Measurements from ENCODE around the gene RNPEPL1.

RNPEPL1 gene

GRCh38 chr2:240566203-240567136 is 1.8 kb upstream of the RNPEPL1 start:
- peak; percentile 63 to 81 for DNase-seq

DNA sequence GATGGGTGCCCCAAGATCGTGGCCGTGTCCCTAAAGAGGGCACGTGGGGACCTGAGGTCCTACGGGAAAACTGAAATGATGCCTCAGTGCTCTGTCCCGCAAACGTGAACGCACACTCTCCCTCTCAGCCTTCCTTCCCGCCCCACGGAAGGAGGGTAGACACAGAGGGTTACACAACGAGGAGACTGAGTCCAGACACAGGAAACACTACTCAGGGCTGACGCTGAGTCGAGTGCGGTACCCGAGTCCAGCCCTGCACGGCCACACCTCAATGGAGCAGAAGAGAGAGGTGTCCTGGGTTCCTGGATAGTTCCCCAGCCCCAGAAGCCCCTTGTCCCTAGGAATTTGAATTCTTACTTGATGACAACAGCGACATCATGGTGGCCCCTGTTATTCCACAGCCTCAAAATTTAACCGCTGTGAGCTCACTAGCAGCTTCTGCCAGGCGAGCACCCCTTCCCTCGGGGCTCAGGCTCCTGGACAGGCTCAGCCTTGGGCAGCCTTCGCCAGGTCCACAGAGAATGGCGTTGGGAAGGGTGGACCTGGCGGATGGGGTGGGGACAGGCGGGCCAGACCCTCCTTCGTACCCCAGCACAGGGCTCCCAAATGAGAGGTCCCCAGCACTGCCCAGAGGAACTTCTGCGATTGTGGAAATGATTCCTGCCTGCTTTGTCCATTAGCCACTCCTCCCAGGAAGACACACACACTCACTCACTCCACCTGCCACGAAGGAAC is 980 bp upstream of the RNPEPL1 start:
- no peak for DNase-seq

DNA sequence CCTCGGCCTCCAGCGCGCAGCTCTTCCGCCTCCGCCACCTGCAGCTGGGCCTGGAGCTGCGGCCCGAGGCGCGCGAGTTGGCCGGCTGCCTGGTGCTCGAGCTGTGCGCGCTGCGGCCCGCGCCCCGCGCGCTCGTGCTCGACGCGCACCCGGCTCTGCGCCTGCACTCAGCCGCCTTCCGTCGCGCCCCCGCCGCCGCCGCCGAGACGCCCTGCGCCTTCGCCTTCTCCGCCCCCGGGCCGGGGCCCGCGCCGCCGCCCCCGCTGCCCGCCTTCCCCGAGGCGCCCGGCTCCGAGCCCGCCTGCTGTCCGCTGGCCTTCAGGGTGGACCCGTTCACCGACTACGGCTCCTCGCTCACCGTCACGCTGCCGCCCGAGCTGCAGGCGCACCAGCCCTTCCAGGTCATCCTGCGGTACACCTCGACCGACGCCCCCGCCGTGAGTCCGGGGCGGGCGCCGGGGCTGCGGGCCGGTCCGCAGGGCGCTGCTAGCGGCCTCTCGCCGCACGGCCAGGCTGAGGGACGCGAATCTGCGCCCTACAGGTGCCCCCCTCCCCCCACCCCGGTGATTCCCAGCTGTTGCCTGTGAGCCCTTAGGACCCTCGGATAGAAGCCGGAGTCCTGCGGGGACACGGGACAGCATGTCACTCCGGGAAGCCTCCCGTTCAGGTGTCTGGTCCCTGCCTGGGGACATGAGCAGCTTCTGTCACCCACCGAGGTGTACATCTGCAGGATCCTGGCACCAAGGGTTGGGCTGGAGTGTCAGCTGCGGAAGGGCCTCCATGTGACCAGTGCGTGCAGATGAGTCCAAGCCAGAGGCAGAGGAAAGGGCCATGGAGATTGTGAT is 616 bp downstream of the RNPEPL1 start:
- no peak for DNase-seq

DNA sequence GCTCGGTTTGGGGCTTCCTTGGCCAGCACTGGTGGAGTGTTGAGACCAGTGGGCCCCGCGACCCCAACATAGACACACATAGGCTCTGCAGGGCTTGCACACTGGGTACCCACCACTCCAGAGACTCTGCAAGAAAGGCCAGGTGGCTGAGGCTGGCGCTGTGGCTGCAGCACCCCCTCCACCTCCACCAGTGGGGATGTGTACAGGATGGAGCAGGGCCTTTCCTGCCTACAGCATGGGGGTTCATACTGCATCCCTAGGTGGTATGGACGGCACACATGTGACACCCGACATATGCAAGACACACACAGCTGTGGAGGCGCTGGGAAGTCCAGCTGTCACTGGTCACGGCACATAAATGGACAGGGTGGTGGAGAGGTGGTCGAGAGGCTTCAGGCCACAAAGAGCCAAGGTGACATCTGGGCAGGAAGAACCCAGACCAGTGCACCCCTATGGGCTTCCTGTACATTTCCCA is 1.3 kb downstream of the RNPEPL1 start:
- DNase-seq: no peak

- no peak for DNase-seq
Measured at GRCh38 chr2:240569998-240570530, 1.8 kb downstream of the RNPEPL1 start.

- no peak for DNase-seq
Measured at GRCh38 chr2:240570531-240571313, 2.4 kb downstream of the RNPEPL1 start.

GRCh38 chr2:240571314-240571973 is 3.2 kb downstream of the RNPEPL1 start:
- DNase-seq: no peak

GRCh38 chr2:240572141-240573031 is 4.1 kb downstream of the RNPEPL1 start:
- DNase-seq: no peak

GRCh38 chr2:240573071-240573515 is 4.8 kb downstream of the RNPEPL1 start:
- no peak for DNase-seq

GRCh38 chr2:240573516-240574385 is 5.5 kb downstream of the RNPEPL1 start:
- no peak for DNase-seq

GRCh38 chr2:240574386-240575100 is 6.3 kb downstream of the RNPEPL1 start:
- DNase-seq: no peak

DNA sequence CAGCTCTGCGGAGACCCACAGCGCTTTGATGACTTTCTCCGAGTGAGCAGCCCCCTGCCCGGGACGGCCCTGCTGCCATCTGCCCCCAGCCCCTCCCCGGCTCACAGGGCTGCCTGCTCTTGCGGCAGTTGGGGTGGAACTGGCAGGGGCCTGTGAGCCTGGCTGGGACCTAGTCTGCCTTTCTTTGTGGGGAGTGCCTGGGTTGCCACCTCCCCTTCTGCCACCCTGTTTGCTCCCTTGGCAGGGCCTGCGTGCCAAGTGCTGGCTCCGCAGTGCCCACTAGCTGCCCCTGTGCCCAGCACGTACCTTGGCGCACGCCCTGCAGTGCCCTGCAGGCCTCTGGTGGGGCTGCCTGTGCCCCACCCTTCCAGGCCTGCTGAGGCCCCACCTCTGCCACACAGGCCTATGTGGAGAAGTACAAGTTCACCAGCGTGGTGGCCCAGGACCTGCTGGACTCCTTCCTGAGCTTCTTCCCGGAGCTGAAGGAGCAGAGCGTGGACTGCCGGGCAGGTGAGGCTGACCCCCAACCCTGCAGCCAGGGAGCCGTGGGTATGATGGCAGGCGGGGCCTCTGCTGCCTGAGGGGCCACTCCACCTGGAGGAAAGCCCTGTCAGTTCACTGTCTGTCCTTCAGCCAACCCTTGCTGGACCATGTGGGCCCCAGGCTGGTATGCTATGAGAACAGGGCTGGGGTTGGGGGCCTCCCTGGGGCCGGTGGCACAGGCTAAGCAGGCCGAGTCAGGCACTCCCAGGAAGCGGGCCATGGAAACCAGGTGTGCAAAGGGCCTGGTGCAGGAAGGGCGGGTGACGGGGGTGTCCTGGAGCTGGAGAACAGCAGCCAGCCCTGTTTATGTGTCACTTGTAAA is 7.0 kb downstream of the RNPEPL1 start:
- no peak for DNase-seq

GRCh38 chr2:240576036-240576435 is 7.8 kb downstream of the RNPEPL1 start:
- DNase-seq: no peak

- DNase-seq: no peak
Measured at GRCh38 chr2:240576436-240577205, 8.3 kb downstream of the RNPEPL1 start.

GRCh38 chr2:240577281-240578109 is 9.2 kb downstream of the RNPEPL1 start:
- DNase-seq: no peak

DNA sequence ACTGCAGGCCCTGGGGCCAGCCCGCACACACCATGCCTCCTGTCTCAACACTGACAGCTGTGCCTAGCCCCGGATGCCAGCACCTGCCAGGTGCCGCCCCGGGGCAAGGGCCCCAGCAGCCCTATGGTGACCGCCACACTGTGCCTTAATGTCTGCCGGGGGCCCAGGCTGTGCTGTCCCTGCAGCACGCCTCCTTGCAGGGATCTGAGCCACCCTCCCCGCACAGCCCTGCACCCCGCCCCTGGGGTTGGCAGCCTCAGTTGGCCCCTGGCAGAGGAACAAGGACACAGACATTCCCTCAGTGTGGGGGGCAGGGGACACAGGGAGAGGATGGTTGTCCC is 9.8 kb downstream of the RNPEPL1 start:
- DNase-seq: no peak
